ENCODE results near the gene CSAD. TPM values are rescaled to one million over a fixed set of nuclear protein-coding genes. Genes with fewer than 3 reads are reported as not detected.

The CSAD gene
- total RNA-seq, 1 donor from 2014 or later, result 20.2 TPM

- Mint-ChIP-seq H3K9me3 (no peaks in the 10 kb centered on the region), H3K4me3 (ENCODE audit: low read depth) (peak overlapping the region; percentile 59), H3K36me3 (ENCODE audit: low read depth) (peaks cover 52% of the 10 kb centered on the region), H3K4me1 (ENCODE audit: low read depth) (peaks cover 53% of the 10 kb centered on the region), H3K27me3 (ENCODE audit: low read depth) (no peaks in the 10 kb centered on the region), H3K27ac (peak overlapping the region; percentile 80)
- intact Hi-C loops (cut with micrococcal nuclease), result loop anchor here (2.0 to 10.0 kb wide), 3 partner anchors 20 to 304 kb away; partner anchors contain the start of genes CSAD, NPFF, TARBP2 and ZNF740
- no peak for DNase-seq (ENCODE audit: low spot score)
Observed at GRCh38 chr12:53201177-53201541, 20.4 kb upstream of the CSAD start.

- peak overlapping the region; percentile 80 for H3K27ac Mint-ChIP-seq
- H3K9me3 Mint-ChIP-seq, result no peaks in the 10 kb centered on the region
- peaks cover 56% of the 10 kb centered on the region for H3K36me3 Mint-ChIP-seq (ENCODE audit: low read depth)
- peak overlapping the region; percentile 59 for H3K4me3 Mint-ChIP-seq (ENCODE audit: low read depth)
- intact Hi-C loops (cut with micrococcal nuclease), result loop anchor here (2.0 to 10.0 kb wide), 3 partner anchors 20 to 304 kb away; partner anchors contain the start of genes CSAD, NPFF, TARBP2 and ZNF740
- no peak for DNase-seq (ENCODE audit: low spot score)
- H3K27me3 Mint-ChIP-seq (ENCODE audit: low read depth), result no peaks in the 10 kb centered on the region
- H3K4me1 Mint-ChIP-seq (ENCODE audit: low read depth), result peaks cover 49% of the 10 kb centered on the region
Observed at GRCh38 chr12:53200458-53201176, 19.9 kb upstream of the CSAD start.

GRCh38 chr12:53200107-53200457 is 19.4 kb upstream of the CSAD start:
- Mint-ChIP-seq H3K27ac (peak overlapping the region; percentile 80), H3K4me3 (ENCODE audit: low read depth) (peak overlapping the region; percentile 27), H3K4me1 (ENCODE audit: low read depth) (peaks cover 45% of the 10 kb centered on the region), H3K36me3 (ENCODE audit: low read depth) (peaks cover 56% of the 10 kb centered on the region), H3K27me3 (ENCODE audit: low read depth) (no peaks in the 10 kb centered on the region), H3K9me3 (no peaks in the 10 kb centered on the region)
- intact Hi-C loops (cut with micrococcal nuclease), result loop anchor here (2.0 to 10.0 kb wide), 3 partner anchors 19 to 305 kb away; partner anchors contain the start of genes CSAD, NPFF, TARBP2 and ZNF740
- DNase-seq (ENCODE audit: low spot score), result no peak

DNA sequence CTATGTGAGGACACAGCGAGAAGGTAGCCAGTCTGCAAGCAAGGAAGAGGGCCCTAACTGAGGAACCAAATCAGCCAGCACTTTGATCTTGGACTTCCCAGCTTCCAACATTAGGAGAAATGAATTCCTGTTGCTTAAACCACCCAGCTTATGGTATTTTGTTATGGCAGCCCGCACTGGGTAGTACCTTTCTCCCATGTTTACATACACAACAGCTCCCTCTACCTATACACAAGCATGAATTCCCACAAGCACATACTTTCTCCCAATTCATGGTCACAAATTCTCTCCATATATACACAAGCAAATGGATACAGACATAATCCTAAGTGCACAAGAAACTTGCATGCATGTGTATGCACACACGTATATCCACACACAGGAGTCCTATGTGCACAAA is 19.0 kb upstream of the CSAD start:
- Mint-ChIP-seq H3K9me3 (no peaks in the 10 kb centered on the region), H3K36me3 (ENCODE audit: low read depth) (peaks cover 60% of the 10 kb centered on the region), H3K4me1 (ENCODE audit: low read depth) (peaks cover 44% of the 10 kb centered on the region), H3K4me3 (ENCODE audit: low read depth) (peak overlapping the region; percentile 27), H3K27ac (peak overlapping the region; percentile 13), H3K27me3 (ENCODE audit: low read depth) (no peaks in the 10 kb centered on the region)
- no peak for DNase-seq (ENCODE audit: low spot score)
- intact Hi-C loops (cut with micrococcal nuclease), result loop anchor here (2.0 to 10.0 kb wide), 3 partner anchors 19 to 305 kb away; partner anchors contain the start of genes CSAD, NPFF, TARBP2 and ZNF740

DNA sequence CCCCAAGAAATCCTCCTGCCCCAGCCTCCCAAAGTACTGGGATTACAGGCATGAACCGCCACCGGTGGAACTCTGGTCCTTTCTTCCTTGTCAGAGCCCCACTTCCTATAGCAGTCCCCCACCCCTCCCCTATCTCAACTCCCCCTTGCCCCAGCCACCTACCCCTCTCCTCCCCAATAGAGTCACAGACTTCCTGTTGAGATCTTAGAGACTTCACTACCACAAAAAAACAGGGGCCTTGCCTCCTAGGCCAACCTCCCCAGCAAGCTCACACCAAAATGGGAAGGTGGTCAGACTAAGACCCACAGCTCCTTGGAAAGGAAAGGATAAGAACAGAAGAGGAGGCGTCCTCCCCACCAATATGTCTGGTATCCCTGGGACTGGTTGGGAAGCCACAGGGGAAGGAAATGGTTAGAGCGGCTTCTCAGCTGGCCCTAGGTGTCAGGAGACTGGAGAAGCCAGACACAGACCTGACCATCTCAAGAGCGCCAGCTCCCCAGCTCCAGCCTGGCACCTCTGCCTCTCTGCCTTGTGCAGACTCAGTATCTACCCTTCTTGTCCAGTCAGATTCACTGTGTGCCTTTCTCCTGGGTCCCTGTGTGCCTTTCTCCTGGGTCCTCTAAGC is 17.9 kb upstream of the CSAD start:
- no peaks in the 10 kb centered on the region for H3K27me3 Mint-ChIP-seq (ENCODE audit: low read depth)
- H3K4me1 Mint-ChIP-seq (ENCODE audit: low read depth), result peaks cover 35% of the 10 kb centered on the region
- H3K27ac Mint-ChIP-seq, result peak overlapping the region; percentile 86
- peaks cover 62% of the 10 kb centered on the region for H3K36me3 Mint-ChIP-seq (ENCODE audit: low read depth)
- peak overlapping the region; percentile 54 for H3K4me3 Mint-ChIP-seq (ENCODE audit: low read depth)
- no peaks in the 10 kb centered on the region for H3K9me3 Mint-ChIP-seq
- intact Hi-C loops (cut with micrococcal nuclease), result no loop called here
- no peak for DNase-seq (ENCODE audit: low spot score)

DNA sequence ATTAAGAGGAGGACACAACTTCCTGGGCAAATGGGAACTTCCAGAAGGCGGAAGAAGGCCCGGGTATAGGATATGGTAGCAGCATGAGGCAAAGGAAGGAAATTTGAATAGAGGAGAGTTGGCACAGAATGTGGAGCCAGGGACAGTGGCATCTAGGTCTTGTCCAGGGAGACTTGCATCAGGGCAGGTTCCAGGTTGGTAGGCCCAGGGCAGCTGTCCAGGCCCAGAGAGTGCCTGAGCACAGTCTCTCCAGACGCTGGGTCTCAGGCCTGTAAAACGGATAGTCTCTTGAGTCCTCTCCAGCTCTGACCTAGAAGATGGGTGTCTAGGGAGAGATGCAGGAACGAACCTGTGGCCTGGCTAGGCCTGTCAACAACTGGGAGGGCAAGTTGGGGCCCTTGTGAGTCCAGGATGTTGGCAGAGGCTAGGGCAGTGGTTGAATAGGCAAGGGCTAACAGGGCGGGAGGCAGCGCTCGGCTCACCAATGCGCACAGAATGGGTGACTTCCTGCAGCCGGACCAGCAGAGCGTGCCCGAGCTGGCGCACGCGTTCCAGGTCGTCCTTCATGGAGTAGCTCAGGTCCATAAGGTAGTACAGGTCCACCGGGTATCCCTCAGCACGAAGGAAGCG is 16.4 kb upstream of the CSAD start:
- Mint-ChIP-seq H3K27me3 (ENCODE audit: low read depth) (no peaks in the 10 kb centered on the region), H3K9me3 (no peaks in the 10 kb centered on the region), H3K36me3 (ENCODE audit: low read depth) (peaks cover 70% of the 10 kb centered on the region), H3K4me3 (ENCODE audit: low read depth) (no peak overlapping the region), H3K4me1 (ENCODE audit: low read depth) (peaks cover 32% of the 10 kb centered on the region), H3K27ac (no peak overlapping the region)
- intact Hi-C loops (cut with micrococcal nuclease), result no loop called here
- DNase-seq (ENCODE audit: low spot score), result no peak

- H3K4me3 Mint-ChIP-seq (ENCODE audit: low read depth), result no peak overlapping the region
- DNase-seq (ENCODE audit: low spot score), result no peak
- intact Hi-C loops (cut with micrococcal nuclease), result no loop called here
- peaks cover 32% of the 10 kb centered on the region for H3K4me1 Mint-ChIP-seq (ENCODE audit: low read depth)
- peaks cover 77% of the 10 kb centered on the region for H3K36me3 Mint-ChIP-seq (ENCODE audit: low read depth)
- H3K27me3 Mint-ChIP-seq (ENCODE audit: low read depth), result no peaks in the 10 kb centered on the region
- no peaks in the 10 kb centered on the region for H3K9me3 Mint-ChIP-seq
- H3K27ac Mint-ChIP-seq, result peak overlapping the region; percentile 41
Observed at GRCh38 chr12:53196486-53196885, 15.8 kb upstream of the CSAD start.

DNA sequence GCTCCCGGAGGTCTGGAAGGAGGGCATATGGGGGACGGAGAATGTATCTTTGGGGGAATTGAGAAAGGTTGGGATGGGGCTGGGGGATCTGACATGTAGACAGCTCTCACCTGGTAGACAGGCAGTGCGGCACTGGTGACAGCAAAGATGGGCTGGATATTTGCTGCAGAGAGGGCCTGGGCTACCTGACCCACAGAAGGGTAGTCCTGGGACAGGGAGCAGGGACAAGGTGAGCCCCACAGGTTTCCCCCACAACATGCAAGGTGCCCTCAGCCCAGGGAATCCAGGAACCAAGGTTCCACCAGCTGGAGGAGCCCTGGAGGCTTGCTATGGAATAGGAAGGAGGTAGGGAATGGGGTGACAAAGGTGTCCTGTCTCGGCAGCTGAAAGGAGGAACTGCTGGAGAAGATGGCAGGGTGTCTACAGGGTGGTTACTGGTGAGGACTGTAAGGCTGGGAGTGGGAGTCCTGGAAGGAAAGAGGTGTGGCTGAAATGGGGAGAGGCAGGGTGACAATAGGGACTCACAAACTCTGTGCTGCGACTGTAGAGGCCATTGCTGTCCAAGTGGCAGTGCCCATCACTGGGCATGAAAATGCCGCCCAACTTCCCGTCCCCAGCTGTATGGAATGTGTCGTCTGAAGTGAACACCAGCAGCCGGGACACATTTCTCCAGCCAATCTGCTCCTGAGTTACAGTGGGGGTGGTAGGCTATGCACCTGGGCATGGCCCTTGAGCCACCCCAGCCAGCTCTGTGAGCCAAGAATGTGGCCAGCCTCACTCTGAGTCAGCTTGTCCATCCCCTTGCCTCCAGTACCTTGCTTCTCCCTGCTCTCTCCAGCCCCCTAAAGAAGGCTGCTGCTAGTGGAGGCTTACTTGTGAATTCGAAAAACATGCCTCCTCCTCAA is 15.0 kb upstream of the CSAD start:
- Mint-ChIP-seq H3K27ac (no peak overlapping the region), H3K4me1 (ENCODE audit: low read depth) (peaks cover 31% of the 10 kb centered on the region), H3K4me3 (ENCODE audit: low read depth) (no peak overlapping the region), H3K27me3 (ENCODE audit: low read depth) (no peaks in the 10 kb centered on the region), H3K9me3 (no peaks in the 10 kb centered on the region), H3K36me3 (ENCODE audit: low read depth) (peaks cover 75% of the 10 kb centered on the region)
- no peak for DNase-seq (ENCODE audit: low spot score)
- intact Hi-C loops (cut with micrococcal nuclease), result no loop called here

- Mint-ChIP-seq H3K27ac (no peak overlapping the region), H3K4me1 (ENCODE audit: low read depth) (peaks cover 26% of the 10 kb centered on the region)
Observed at GRCh38 chr12:53194973-53195372, 14.2 kb upstream of the CSAD start.

DNA sequence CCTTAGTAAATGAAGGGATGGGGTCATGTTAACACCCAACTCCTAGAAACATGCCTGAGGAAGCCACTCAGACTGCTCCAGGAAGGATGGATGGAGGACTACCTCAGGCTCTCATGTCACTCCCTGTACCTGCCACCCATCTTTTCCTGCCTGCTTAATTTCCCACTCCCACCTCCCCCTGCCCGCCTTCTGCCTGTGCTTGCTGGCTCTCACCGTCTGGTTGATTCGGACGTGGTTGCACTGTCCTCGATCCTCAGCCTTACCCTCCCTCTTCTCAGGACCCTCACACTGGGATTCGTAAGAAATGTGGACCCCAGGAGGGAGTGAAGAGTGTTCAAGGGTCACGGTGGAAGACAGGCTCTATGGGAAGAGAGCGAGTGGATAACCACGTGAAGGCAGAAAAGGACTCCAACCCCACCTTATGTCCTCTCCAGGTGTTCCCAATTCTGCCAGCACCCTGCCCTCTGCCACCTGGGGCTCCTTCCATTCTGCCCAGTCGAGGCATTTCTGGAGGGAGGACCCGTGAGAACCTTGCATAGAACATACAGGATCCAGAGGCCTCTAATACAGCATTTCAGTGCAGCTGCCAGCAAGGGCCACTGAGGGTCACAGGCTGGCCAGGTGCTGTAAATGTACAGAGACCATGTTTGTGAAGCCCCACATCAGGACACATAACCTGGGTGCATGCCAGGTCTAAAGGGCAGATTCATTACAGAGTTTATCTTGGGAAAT is 13.4 kb upstream of the CSAD start:
- H3K36me3 Mint-ChIP-seq (ENCODE audit: low read depth), result peaks cover 82% of the 10 kb centered on the region
- H3K9me3 Mint-ChIP-seq, result no peaks in the 10 kb centered on the region
- H3K4me3 Mint-ChIP-seq (ENCODE audit: low read depth), result no peak overlapping the region
- H3K27me3 Mint-ChIP-seq (ENCODE audit: low read depth), result no peaks in the 10 kb centered on the region
- no peak overlapping the region for H3K27ac Mint-ChIP-seq
- H3K4me1 Mint-ChIP-seq (ENCODE audit: low read depth), result peaks cover 22% of the 10 kb centered on the region
- no peak for DNase-seq (ENCODE audit: low spot score)
- intact Hi-C loops (cut with micrococcal nuclease), result no loop called here

More at GRCh38 chr12:53194973-53195372, 14.2 kb upstream of the CSAD start:
- intact Hi-C loops (cut with micrococcal nuclease), result no loop called here
- no peak for DNase-seq (ENCODE audit: low spot score)
- Mint-ChIP-seq H3K9me3 (no peaks in the 10 kb centered on the region), H3K4me3 (ENCODE audit: low read depth) (no peak overlapping the region), H3K36me3 (ENCODE audit: low read depth) (peaks cover 76% of the 10 kb centered on the region), H3K27me3 (ENCODE audit: low read depth) (no peaks in the 10 kb centered on the region)

DNA sequence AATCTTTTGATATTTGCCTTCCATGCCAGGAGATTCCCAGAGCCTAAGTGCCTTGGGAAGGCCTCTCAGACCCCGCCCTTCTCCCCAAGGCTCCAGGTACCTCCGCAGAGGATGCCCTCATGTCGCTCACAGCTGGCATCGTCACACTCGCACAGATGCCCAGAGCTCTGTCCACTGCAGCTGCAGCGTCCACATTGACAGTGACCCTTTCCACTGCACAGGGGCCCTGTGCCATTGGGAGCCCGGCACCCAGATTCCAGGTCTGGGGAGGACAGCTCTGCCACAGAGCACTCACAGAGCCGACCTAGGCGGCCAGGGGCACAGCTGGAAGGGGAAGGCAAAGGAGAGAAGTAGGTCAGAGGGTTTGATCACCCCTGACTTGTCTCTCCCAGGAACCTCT is 12.3 kb upstream of the CSAD start:
- Mint-ChIP-seq H3K4me3 (ENCODE audit: low read depth) (no peak overlapping the region), H3K4me1 (ENCODE audit: low read depth) (peaks cover 12% of the 10 kb centered on the region), H3K27ac (peak overlapping the region; percentile 62), H3K9me3 (no peaks in the 10 kb centered on the region), H3K36me3 (ENCODE audit: low read depth) (peaks cover 85% of the 10 kb centered on the region), H3K27me3 (ENCODE audit: low read depth) (no peaks in the 10 kb centered on the region)
- intact Hi-C loops (cut with micrococcal nuclease), result no loop called here
- no peak for DNase-seq (ENCODE audit: low spot score)

Data from activated T-helper 2 cell treated with anti-CD3 and anti-CD28 coated beads, Interferon-gamma antibody, Interleukin-2, Interleukin-4, amounts not matched to agents 10 μg/mL and 5 μg/mL and 100 μg/mL, durations not matched to agents 14 hours and 24 hours and 36 hours (primary cell).